ENCODE data around the gene MAML2. TPM values are rescaled to one million over a fixed set of nuclear protein-coding genes. Genes with fewer than 3 reads are reported as not detected.

Gene MAML2
- total RNA-seq, 1 experiment from 2014 or later: 2.9 TPM

DNA sequence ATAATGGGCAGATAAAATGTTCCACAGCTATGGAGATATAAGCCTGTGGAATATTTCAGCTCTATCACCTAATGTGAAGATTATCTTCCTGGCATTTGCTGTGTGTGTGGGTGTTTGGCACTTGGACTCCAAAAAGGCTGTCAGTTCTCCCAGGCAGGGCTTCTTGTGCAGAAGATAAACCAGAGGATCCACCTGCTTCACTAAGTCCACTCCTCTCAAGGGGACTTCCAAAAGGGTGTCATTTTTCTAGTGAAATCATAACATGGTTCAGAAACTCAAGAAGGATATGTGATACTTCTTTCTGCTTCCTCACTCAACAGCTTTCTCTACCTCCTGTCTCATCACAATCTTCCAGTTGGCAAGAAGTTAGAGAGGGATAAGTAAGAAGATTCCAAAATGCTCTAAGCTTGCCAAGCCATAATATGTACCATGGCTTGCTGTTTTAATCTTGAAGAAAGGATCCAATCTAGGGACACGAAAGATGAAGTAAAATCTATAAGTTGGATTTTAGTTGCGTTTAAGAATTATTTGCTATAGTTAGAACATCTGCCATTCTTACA, 212.9 kb downstream of the MAML2 start:
- no TSS peak for BruUV-seq (replicated peaks)
- Histone ChIP-seq H3K27me3 (ENCODE audit: control insufficient read depth, insufficient read depth, low read length) (no peaks in the 10 kb centered on the region), H3K36me3 (ENCODE audit: control insufficient read depth, insufficient read depth, low read length) (no peaks in the 10 kb centered on the region), H3K4me3 (ENCODE audit: low read depth in 2 of 2, low read length in 2 of 2) (no peak overlapping the region), H3K4me1 (ENCODE audit: control insufficient read depth, insufficient read depth, low read length) (no peaks in the 10 kb centered on the region), H3K27ac (ENCODE audit: low read length) (no peak overlapping the region), H3K9me3 (ENCODE audit: control insufficient read depth, insufficient read depth, low read depth, low read length) (no peaks in the 10 kb centered on the region)
- ATAC-seq (no peak), DNase-seq (ENCODE audit: low read depth, low spot score) (no peak)
- POLR2A ChIA-PET: interaction anchor here (0.6 kb wide), 1 partner anchor 9 kb away, joined by 9 read pairs; no protein-coding TSS in a partner anchor
- in situ Hi-C loops (cut with HindIII; ENCODE audit: low pct_unique_long_range_greater_than_20kb, low sequenced_read_pairs): no loop called here
- CTCF ChIA-PET: interaction anchor here (1.0 kb wide), 1 partner anchor 213 kb away, joined by 3 read pairs; the partner anchor contains the start of gene MAML2
- TF ChIP-seq, protein P1, sequence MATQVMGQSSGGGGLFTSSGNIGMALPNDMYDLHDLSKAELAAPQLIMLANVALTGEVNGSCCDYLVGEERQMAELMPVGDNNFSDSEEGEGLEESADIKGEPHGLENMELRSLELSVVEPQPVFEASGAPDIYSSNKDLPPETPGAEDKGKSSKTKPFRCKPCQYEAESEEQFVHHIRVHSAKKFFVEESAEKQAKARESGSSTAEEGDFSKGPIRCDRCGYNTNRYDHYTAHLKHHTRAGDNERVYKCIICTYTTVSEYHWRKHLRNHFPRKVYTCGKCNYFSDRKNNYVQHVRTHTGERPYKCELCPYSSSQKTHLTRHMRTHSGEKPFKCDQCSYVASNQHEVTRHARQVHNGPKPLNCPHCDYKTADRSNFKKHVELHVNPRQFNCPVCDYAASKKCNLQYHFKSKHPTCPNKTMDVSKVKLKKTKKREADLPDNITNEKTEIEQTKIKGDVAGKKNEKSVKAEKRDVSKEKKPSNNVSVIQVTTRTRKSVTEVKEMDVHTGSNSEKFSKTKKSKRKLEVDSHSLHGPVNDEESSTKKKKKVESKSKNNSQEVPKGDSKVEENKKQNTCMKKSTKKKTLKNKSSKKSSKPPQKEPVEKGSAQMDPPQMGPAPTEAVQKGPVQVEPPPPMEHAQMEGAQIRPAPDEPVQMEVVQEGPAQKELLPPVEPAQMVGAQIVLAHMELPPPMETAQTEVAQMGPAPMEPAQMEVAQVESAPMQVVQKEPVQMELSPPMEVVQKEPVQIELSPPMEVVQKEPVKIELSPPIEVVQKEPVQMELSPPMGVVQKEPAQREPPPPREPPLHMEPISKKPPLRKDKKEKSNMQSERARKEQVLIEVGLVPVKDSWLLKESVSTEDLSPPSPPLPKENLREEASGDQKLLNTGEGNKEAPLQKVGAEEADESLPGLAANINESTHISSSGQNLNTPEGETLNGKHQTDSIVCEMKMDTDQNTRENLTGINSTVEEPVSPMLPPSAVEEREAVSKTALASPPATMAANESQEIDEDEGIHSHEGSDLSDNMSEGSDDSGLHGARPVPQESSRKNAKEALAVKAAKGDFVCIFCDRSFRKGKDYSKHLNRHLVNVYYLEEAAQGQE (IDR thresholded peaks at IDR 0.05; ENCODE audit: insufficient read depth in 1 of 2, low read depth in 2 of 2, low read length in 1 of 2): no peak
- TF ChIP-seq SIN3A (IDR thresholded peaks at IDR 0.05; ENCODE audit: borderline replicate concordance, insufficient read depth, low read depth, low read length): no peak
- no peak for TF ChIP-seq TCF7L2 (IDR thresholded peaks at IDR 0.05; ENCODE audit: low read depth, low read length)
- TF ChIP-seq POLR2AphosphoS5 (IDR thresholded peaks at IDR 0.05; ENCODE audit: low read depth, low read length): no peak
- intact Hi-C loops (cut with micrococcal nuclease; ENCODE audit: unreplicated experiment): no loop called here

DNA sequence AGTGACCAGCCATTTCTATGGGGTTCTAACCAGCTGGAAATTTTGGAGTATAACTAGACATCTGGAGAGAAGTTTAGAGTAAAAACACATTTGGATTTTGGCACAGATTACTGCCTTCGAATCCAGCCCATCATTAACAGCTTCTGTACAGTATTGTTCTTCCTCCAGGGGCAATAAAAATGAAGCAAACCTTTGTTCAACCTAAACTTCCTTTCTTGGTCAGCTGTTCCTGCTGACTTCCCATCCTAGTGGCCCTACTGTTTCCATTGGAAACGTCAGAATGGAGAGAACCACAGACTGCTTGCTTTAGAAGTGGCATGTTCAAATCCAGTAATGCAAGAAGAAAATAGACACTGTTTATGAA, 215.4 kb downstream of the MAML2 start:
- in situ Hi-C loops (cut with HindIII; ENCODE audit: low pct_unique_long_range_greater_than_20kb, low sequenced_read_pairs) (no loop called here), intact Hi-C loops (cut with micrococcal nuclease; ENCODE audit: unreplicated experiment) (no loop called here)
- no peaks in the 10 kb centered on the region for H3K36me3 ChIP-seq (ENCODE audit: control insufficient read depth, insufficient read depth, low read length)
- H3K27ac ChIP-seq (ENCODE audit: low read length): no peak overlapping the region
- no peak for ATAC-seq
- no peak overlapping the region for H3K4me3 ChIP-seq (ENCODE audit: low read depth in 2 of 2, low read length in 2 of 2)
- BruUV-seq (replicated peaks): no TSS peak
- ChIA-PET CTCF (no interaction called here), POLR2A (interaction anchor here (0.6 kb wide), 1 partner anchor 155 kb away, joined by 3 read pairs; no protein-coding TSS in a partner anchor)
- H3K4me1 ChIP-seq (ENCODE audit: control insufficient read depth, insufficient read depth, low read length): no peaks in the 10 kb centered on the region
- no peaks in the 10 kb centered on the region for H3K27me3 ChIP-seq (ENCODE audit: control insufficient read depth, insufficient read depth, low read length)
- H3K9me3 ChIP-seq (ENCODE audit: control insufficient read depth, insufficient read depth, low read depth, low read length): no peaks in the 10 kb centered on the region
- no peak for DNase-seq (ENCODE audit: low read depth, low spot score)
- no peak for TF ChIP-seq TCF7L2 (IDR thresholded peaks at IDR 0.05; ENCODE audit: low read depth, low read length)
- TF ChIP-seq, protein P1 (IDR thresholded peaks at IDR 0.05; ENCODE audit: insufficient read depth in 1 of 2, low read depth in 2 of 2, low read length in 1 of 2): no peak
- TF ChIP-seq POLR2AphosphoS5 (IDR thresholded peaks at IDR 0.05; ENCODE audit: low read depth, low read length): no peak
- TF ChIP-seq, protein P2, sequence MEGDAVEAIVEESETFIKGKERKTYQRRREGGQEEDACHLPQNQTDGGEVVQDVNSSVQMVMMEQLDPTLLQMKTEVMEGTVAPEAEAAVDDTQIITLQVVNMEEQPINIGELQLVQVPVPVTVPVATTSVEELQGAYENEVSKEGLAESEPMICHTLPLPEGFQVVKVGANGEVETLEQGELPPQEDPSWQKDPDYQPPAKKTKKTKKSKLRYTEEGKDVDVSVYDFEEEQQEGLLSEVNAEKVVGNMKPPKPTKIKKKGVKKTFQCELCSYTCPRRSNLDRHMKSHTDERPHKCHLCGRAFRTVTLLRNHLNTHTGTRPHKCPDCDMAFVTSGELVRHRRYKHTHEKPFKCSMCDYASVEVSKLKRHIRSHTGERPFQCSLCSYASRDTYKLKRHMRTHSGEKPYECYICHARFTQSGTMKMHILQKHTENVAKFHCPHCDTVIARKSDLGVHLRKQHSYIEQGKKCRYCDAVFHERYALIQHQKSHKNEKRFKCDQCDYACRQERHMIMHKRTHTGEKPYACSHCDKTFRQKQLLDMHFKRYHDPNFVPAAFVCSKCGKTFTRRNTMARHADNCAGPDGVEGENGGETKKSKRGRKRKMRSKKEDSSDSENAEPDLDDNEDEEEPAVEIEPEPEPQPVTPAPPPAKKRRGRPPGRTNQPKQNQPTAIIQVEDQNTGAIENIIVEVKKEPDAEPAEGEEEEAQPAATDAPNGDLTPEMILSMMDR (IDR thresholded peaks at IDR 0.05): no peak
- TF ChIP-seq SIN3A (IDR thresholded peaks at IDR 0.05; ENCODE audit: borderline replicate concordance, insufficient read depth, low read depth, low read length): no peak

Data from Panc1 (cell line).